ENCODE data around the gene CTNS.

Gene CTNS

DNA sequence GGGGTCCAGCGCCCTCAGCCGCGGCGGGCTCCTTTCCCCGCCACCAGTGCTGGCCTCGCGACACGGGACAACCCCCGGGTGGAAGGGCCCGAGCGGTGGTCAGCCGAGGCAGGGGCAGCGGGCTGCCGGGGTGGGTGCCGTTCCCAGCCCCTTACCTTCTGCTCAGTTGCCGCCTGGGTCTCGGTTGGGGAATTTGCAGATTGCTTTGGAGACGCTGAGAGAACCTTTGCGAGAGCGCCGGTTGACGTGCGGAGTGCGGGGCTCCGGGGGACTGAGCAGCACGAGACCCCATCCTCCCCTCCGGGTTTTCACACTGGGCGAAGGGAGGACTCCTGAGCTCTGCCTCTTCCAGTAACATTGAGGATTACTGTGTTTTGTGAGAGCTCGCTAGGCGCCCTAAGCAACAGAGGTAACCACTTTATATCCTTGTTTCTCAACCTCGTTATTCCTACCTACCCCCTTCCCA lies 381 bp downstream of the CTNS start:
- TF ChIP-seq, protein P1, sequence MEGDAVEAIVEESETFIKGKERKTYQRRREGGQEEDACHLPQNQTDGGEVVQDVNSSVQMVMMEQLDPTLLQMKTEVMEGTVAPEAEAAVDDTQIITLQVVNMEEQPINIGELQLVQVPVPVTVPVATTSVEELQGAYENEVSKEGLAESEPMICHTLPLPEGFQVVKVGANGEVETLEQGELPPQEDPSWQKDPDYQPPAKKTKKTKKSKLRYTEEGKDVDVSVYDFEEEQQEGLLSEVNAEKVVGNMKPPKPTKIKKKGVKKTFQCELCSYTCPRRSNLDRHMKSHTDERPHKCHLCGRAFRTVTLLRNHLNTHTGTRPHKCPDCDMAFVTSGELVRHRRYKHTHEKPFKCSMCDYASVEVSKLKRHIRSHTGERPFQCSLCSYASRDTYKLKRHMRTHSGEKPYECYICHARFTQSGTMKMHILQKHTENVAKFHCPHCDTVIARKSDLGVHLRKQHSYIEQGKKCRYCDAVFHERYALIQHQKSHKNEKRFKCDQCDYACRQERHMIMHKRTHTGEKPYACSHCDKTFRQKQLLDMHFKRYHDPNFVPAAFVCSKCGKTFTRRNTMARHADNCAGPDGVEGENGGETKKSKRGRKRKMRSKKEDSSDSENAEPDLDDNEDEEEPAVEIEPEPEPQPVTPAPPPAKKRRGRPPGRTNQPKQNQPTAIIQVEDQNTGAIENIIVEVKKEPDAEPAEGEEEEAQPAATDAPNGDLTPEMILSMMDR (IDR thresholded peaks at IDR 0.05; ENCODE audit: low read depth, low read length), result no peak
- peak overlapping the region; percentile 90 for H3K4me3 ChIP-seq (ENCODE audit: low read depth, low read length)

DNA sequence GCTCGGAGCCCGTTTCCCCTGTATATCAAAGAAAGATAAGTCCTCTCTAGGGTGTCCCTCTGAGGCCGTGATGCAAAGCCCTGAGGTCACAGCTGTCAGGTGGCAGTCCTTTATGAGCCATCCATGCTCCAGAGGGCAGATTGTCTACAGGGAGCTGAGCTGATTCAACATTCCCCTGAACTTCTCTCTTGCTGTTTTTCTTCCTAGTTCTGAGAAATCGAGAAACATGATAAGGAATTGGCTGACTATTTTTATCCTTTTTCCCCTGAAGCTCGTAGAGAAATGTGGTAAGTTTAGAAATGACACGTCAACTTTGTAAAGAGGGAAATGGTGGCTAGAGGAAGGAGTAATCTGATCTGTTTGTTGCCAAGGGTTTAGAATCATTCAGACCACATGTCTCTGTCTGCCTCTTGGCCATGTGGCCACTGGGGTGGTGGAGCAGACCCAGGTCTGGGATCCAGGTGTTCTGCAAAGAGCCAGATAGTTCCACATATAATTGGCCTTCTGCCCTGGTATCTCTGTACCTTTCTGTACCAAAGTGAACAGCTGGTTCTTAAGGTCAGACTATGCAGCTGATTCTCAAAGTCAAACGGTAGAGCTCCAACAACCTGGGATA lies 3.5 kb downstream of the CTNS start:
- H3K4me3 ChIP-seq (ENCODE audit: low read depth, low read length), result no peak overlapping the region
- TF ChIP-seq, protein P1 (IDR thresholded peaks at IDR 0.05; ENCODE audit: low read depth, low read length), result no peak

DNA sequence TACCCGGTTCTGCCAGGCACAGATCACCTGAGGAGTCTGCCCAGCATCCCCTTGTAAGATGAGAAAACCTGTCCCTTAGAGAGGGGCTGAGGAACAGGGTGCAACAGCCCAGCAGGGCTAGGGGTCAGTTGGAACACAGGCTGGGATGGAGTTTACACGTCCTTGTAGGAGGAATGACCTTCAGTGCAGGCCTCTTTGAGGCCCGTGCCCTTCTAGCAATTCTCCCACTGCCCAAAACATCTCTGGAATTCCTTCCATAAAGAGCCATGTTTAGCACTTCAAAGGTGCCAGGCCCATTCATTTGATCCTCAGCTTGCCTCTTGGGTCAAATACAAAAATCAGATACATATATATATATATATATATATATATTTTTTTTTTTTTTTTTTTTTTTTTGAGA lies 4.5 kb downstream of the CTNS start:
- TF ChIP-seq, protein P1 (IDR thresholded peaks at IDR 0.05; ENCODE audit: low read depth, low read length), result no peak
- no peak overlapping the region for H3K4me3 ChIP-seq (ENCODE audit: low read depth, low read length)

DNA sequence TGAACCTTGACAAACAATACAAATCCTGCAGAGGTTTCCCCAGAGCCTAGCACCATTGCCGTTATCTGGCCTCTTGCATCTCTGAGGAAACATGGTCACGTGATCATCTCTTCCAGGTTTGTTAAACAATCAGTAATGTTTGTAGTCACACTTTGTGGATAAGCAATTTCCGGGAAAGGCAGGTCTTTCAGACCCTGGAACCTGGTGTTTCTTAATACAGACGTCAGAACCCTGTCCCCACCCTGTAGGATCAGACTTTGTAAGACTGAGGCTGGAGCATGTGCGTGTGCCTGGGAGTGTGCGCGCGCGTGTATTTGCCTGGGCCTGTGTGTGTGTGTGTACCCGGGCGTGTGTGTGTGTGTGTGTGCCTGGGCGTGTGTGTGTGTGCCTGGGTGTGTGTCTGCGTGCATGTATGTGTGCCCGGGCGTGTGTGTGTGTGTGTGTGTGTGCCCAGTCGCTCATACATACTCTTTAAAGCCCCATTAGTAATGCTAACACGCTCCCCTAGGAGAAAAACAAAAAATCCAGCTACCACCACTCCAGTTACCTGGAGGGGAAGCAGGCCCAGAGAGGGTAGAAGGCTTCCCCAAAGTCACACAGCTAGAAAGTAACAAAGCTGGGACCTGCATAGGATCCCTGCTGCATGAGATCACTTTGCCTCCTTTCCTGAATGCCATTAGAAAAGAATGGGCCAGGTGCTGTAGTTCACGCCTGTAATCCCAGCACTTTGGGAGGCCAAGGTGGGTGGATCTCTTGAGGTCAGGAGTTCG lies 5.3 kb downstream of the CTNS start:
- TF ChIP-seq, protein P1 (IDR thresholded peaks at IDR 0.05; ENCODE audit: low read depth, low read length), result no peak
- no peak overlapping the region for H3K4me3 ChIP-seq (ENCODE audit: low read depth, low read length)

DNA sequence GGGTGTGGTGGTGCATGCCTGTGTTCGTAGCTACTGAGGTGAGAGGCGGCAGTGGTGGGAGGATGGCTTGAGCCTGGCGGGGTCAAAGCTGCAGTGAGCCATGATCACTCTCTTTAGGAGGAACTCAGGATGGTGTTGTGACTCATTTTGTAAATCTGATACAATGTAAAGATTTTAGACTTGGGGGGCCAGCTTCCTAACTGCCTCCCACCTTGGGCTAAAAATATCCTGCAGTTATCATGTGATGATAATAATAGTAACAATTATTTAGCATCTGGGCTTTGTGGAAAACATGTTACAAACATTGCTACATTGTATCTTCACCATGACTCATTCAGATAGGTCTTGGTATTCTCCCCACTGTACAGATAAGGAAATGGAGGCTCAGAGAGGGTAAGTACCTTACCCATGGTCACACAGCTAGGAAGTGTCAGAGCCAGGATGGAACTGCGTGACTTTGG lies 7.4 kb downstream of the CTNS start:
- TF ChIP-seq, protein P1 (IDR thresholded peaks at IDR 0.05; ENCODE audit: low read depth, low read length), result no peak
- H3K4me3 ChIP-seq (ENCODE audit: low read depth, low read length), result no peak overlapping the region

DNA sequence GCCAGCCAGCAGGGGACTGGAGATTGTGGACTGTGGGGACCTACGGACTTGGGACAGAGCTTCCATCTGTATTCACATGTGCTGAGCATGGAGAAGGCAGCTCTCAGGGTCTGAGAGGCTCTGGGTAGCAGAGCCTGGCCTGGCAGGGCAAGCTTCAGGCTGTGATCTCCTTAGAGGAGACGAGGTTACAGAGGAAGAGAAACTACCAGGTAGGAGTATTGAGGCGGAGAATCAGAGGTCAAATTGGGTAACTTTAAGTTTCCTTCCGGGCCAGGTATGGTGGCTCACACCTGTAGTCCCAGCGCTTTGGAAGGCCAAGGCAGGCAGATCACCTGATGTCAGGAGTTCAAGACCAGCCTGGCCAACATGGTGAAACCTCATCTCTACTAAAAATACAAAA lies 8.8 kb downstream of the CTNS start:
- no peak overlapping the region for H3K4me3 ChIP-seq (ENCODE audit: low read depth, low read length)
- TF ChIP-seq, protein P1 (IDR thresholded peaks at IDR 0.05; ENCODE audit: low read depth, low read length), result no peak

DNA sequence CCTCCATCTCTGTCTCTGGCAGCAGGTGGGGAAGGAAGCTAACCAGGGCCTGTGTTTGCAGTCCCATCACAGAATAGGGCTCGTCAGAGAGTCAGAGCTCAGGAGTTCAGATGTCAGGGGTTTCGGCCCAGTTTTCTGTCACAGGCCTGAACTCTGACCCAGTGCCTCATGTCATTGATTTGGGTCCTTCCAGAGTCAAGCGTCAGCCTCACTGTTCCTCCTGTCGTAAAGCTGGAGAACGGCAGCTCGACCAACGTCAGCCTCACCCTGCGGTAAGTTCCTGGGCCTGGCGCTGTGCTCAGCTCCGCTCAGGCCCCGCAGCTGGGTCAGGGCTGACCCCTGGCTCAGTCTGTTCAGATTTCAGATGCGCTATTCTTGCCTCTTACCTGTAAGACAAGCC lies 10.7 kb downstream of the CTNS start:
- H3K4me3 ChIP-seq (ENCODE audit: low read depth, low read length), result no peak overlapping the region
- TF ChIP-seq, protein P1 (IDR thresholded peaks at IDR 0.05; ENCODE audit: low read depth, low read length), result no peak

All from WI38 (cell line).